Ovary (tissue), 9 donors: ENCODE results near the gene ACAD9. TPM values are rescaled to one million over a fixed set of nuclear protein-coding genes. Genes with fewer than 3 reads are reported as not detected.
A peak's percentile ranks its signal among the peaks of the same experiment; 100 is the strongest.
"Not testable (repeated sequence)": the region's sequence is repeated elsewhere in the genome, so short reads cannot be mapped to it uniquely, and the experiment has no call there.

ENCODE experiments used
- DNase-seq, 5 donors: peaks; one replicate each; pipeline ENCODE4 v3.0.0-alpha.2; 2019 to 2020
- H3K27ac ChIP-seq, 2 donors: fragments of 200-600 bp; one replicate each; pipeline versions ENCODE4 v1.5.1 to v1.8.0; 2019 to 2022
- H3K27me3 ChIP-seq: fragments of 200-600 bp; one replicate; pipeline ENCODE4 v1.8.0; 2022
- H3K36me3 ChIP-seq: fragments of 200-600 bp; sonication (generic); one replicate; pipeline ENCODE4 v1.5.1; 2019
- H3K4me1 ChIP-seq: one replicate; pipeline ENCODE4 v1.8.1; 2013; ENCODE audit warnings: mild to moderate bottlenecking, moderate library complexity; ENCODE audit not compliant: insufficient read depth
- H3K4me3 ChIP-seq: fragments of 200-600 bp; sonication (generic); one replicate; pipeline ENCODE4 v1.5.1; 2017
- H3K9me3 ChIP-seq, 2 donors: fragments of 200-600 bp in 1 of 2; sonication (generic) in 1 of 2; one replicate each; pipeline versions ENCODE4 v1.5.1 to v1.8.1; 2013 to 2019; ENCODE audit warnings: mild to moderate bottlenecking in 1 of 2, moderate library complexity in 1 of 2
- CTCF ChIP-seq, 3 donors: fragments of 450-650 bp in 2 of 3; fragments of 200-600 bp in 1 of 3; IDR thresholded peaks; one replicate each; pipeline versions ENCODE4 v1.5.1 to v1.8.0; 2016 to 2022; ENCODE audit warnings: antibody characterized with exemption in 3 of 3, mild to moderate bottlenecking in 1 of 3
- EP300 ChIP-seq: sonication (generic); formaldehyde crosslinking; IDR thresholded peaks from one replicate; pipeline ENCODE4 v1.6.1; 2017; ENCODE audit warnings: antibody characterized with exemption
- POLR2A ChIP-seq: fragments of 450-650 bp; IDR thresholded peaks from one replicate; pipeline ENCODE4 v1.6.1; 2017; ENCODE audit warnings: antibody characterized with exemption, mild to moderate bottlenecking, moderate library complexity
- WGBS, 3 donors: extraction: QIAGEN DNeasy Blood & Tissue Kit in 1 of 3; methylation state at CpG; one replicate each; pipeline versions ENCODE4 v1.1.5 to v1.1.7; 2013 to 2017; 5-methylcytosine and 5-hydroxymethylcytosine counted together
- intact Hi-C, 4 donors: fragments of 100-400 bp; cut with DNase I; formaldehyde crosslinking; loops; one replicate each; pipeline versions ENCODE4 v1.11.0 to v1.15.1; 2022 to 2023
- polyA plus RNA-seq, 2 donors: library from polyadenylated mRNA; stranded (reverse); fragments of 200-250 nt in 1 of 2; fragments of 350-450 nt in 1 of 2; fragmentation: Illumina TruSeq in 1 of 2; extraction: RNeasy Lipid Tissue Mini Kit (QIAGEN cat#74804) in 1 of 2; gene quantifications; one replicate each; pipeline ENCODE4 v1.2.3, GENCODE V29; 2013 to 2014
- total RNA-seq, 7 donors: library from RNA; depleted of rRNA in 2 of 7; stranded (reverse); fragments of >200 nt in 2 of 7; fragmentation: NEBNext Ultra II Directional in 3 of 7; extraction: Animal tissue kit (Norgen Biotek cat#: 25700) in 3 of 7; gene quantifications; one replicate each; pipeline versions ENCODE4 v1.1.0 to v1.2.4, GENCODE V29; 2016 to 2023
- donor health status: DM: no; HTN: no; CAD: no; lungs with moderate emphysema.
- donor health status: DM: no; HTN: no; CAD: no.
- donor health status: Bipolar disorder and iron deficiency.
- donor health status: DM: yes; HTN: yes; CAD: no.
- donor health status: DM: no; HTN: no; CAD: no.
- donor health status: DM: yes; HTN: yes; CAD: no.

Gene ACAD9
- total and polyA plus RNA-seq, 9 donors: 21.8 to 51.7 (median 36.5) TPM

- Histone ChIP-seq H3K4me3 (no peak overlapping the region), H3K4me1 (peaks cover 14% of the 10 kb centered on the region), H3K27ac (no peak overlapping the region), H3K27me3 (no peaks in the 10 kb centered on the region), H3K9me3 (no peaks in the 10 kb centered on the region), H3K36me3 (no peaks in the 10 kb centered on the region)
- no peak for DNase-seq
- WGBS, 3 donors: 29 to 47% (median 36%) methylated on average over 12 of the region's 12 CpGs
- intact Hi-C loops: loop anchor here in 1 of 4 donors (10.0 kb wide), 1 partner anchor 191 kb away; no protein-coding TSS in a partner anchor
- TF ChIP-seq CTCF (IDR thresholded peaks at IDR 0.05): no peak
Measured at GRCh38 chr3:128875556-128876120, 3.8 kb upstream of the ACAD9 start.

GRCh38 chr3:128878011-128878457, 1.4 kb upstream of the ACAD9 start:
- no peaks in the 10 kb centered on the region for H3K27me3 ChIP-seq
- WGBS, 3 donors: 50 to 55% (median 51%) methylated on average over 7 of the region's 7 CpGs
- no peak for TF ChIP-seq POLR2A
- TF ChIP-seq EP300: no peak
- TF ChIP-seq CTCF (IDR thresholded peaks at IDR 0.05): no peak
- H3K4me3 ChIP-seq: peak overlapping the region; percentile 85
- H3K36me3 ChIP-seq: no peaks in the 10 kb centered on the region
- H3K4me1 ChIP-seq: peaks cover 15% of the 10 kb centered on the region
- intact Hi-C loops: loop anchor here in 1 of 4 donors (10.0 kb wide), 1 partner anchor 193 kb away; no protein-coding TSS in a partner anchor
- DNase-seq: no peak
- peak overlapping the region; percentile 89 to 93 for H3K27ac ChIP-seq
- no peaks in the 10 kb centered on the region for H3K9me3 ChIP-seq

- Histone ChIP-seq H3K4me1 (peaks cover 15% of the 10 kb centered on the region), H3K9me3 (no peaks in the 10 kb centered on the region), H3K27me3 (no peaks in the 10 kb centered on the region), H3K4me3 (peak overlapping the region; percentile 85), H3K27ac (peak overlapping the region; percentile 89 to 93), H3K36me3 (no peaks in the 10 kb centered on the region)
- WGBS, 3 donors: 0 to 1% (median 0%) methylated on average over 14 of the region's 14 CpGs
- peak in 2 of 5 donors; percentile 34 to 45 for DNase-seq
- TF ChIP-seq EP300 (no peak), CTCF (IDR thresholded peaks at IDR 0.05) (no peak), POLR2A (no peak)
- intact Hi-C loops: loop anchor here in 1 of 4 donors (1.0 to 10.0 kb wide), 2 partner anchors 194 to 228 kb away; partner anchors contain the start of gene RPN1
Measured at GRCh38 chr3:128878556-128879124, 780 bp upstream of the ACAD9 start.

GRCh38 chr3:128879991-128880390, 571 bp downstream of the ACAD9 start:
- Histone ChIP-seq H3K36me3 (no peaks in the 10 kb centered on the region), H3K4me1 (peaks cover 15% of the 10 kb centered on the region), H3K27me3 (no peaks in the 10 kb centered on the region), H3K27ac (peak overlapping the region; percentile 89 to 93), H3K4me3 (peak overlapping the region; percentile 85), H3K9me3 (no peaks in the 10 kb centered on the region)
- DNase-seq: peak in 1 of 5 donors; percentile 29
- TF ChIP-seq CTCF (IDR thresholded peaks at IDR 0.05) (no peak), POLR2A (no peak), EP300 (no peak)
- intact Hi-C loops: loop anchor here in 1 of 4 donors (1.0 to 10.0 kb wide), 2 partner anchors 195 to 230 kb away; partner anchors contain the start of gene RPN1
- 1 to 3% (median 2%) methylated on average over 6 of the region's 6 CpGs for WGBS, 3 donors

GRCh38 chr3:128880455-128880854, 1.0 kb downstream of the ACAD9 start:
- H3K36me3 ChIP-seq, H3K27me3 ChIP-seq, H3K9me3 ChIP-seq, DNase-seq, intact Hi-C loops, H3K4me3 ChIP-seq: not testable (repeated sequence)
- WGBS, 3 donors: 59 to 81% (median 74%) methylated on average over 12 of the region's 12 CpGs
- Histone ChIP-seq H3K27ac (peak overlapping the region in 1 of 2 donors; percentile 89), H3K4me1 (peaks cover 15% of the 10 kb centered on the region)
